Measurements from ENCODE around the gene SPAG16. TPM values are rescaled to one million over a fixed set of nuclear protein-coding genes. Genes with fewer than 3 reads are reported as not detected.

Gene SPAG16
- polyA plus RNA-seq, 3 donors from 2014 or later: 9.7 to 18.6 (median 11.5) TPM

- H3K4me3 Mint-ChIP-seq: no peak overlapping the region
- no peaks in the 10 kb centered on the region for H3K36me3 Mint-ChIP-seq
- H3K4me1 Mint-ChIP-seq: no peaks in the 10 kb centered on the region
- H3K27ac Mint-ChIP-seq: no peak overlapping the region
- peaks cover 0 to 2% (median 0%) of the 10 kb centered on the region in 3 donors for H3K27me3 Mint-ChIP-seq (ENCODE audit: low read depth in 3 of 3)
- peaks cover 2 to 19% (median 11%) of the 10 kb centered on the region in 6 donors for H3K9me3 Mint-ChIP-seq
- no peak for DNase-seq
Observed at GRCh38 chr2:214311931-214312749, 1027.9 kb downstream of the SPAG16 start.

GRCh38 chr2:214315324-214315723 is 1031.1 kb downstream of the SPAG16 start:
- H3K27me3 Mint-ChIP-seq (ENCODE audit: low read depth in 3 of 3): peaks cover 0 to 2% (median 0%) of the 10 kb centered on the region in 3 donors
- H3K27ac Mint-ChIP-seq: no peak overlapping the region
- peaks cover 7 to 16% (median 10%) of the 10 kb centered on the region in 6 donors for H3K9me3 Mint-ChIP-seq
- no peaks in the 10 kb centered on the region for H3K36me3 Mint-ChIP-seq
- H3K4me3 Mint-ChIP-seq: no peak overlapping the region
- H3K4me1 Mint-ChIP-seq: no peaks in the 10 kb centered on the region
- DNase-seq: no peak

GRCh38 chr2:214320211-214320610 is 1035.9 kb downstream of the SPAG16 start:
- Mint-ChIP-seq H3K9me3 (peaks cover 1 to 13% (median 6%) of the 10 kb centered on the region in 6 donors), H3K27ac (no peak overlapping the region), H3K4me1 (no peaks in the 10 kb centered on the region), H3K4me3 (no peak overlapping the region), H3K36me3 (no peaks in the 10 kb centered on the region), H3K27me3 (ENCODE audit: low read depth in 3 of 3) (no peaks in the 10 kb centered on the region)
- DNase-seq: no peak

- Mint-ChIP-seq H3K27me3 (ENCODE audit: low read depth in 3 of 3) (peaks cover 0 to 3% (median 0%) of the 10 kb centered on the region in 3 donors), H3K36me3 (no peaks in the 10 kb centered on the region), H3K27ac (no peak overlapping the region), H3K4me1 (no peaks in the 10 kb centered on the region), H3K4me3 (no peak overlapping the region), H3K9me3 (peaks cover 5 to 19% (median 8%) of the 10 kb centered on the region in 6 donors)
- no peak for DNase-seq
Observed at GRCh38 chr2:214322662-214323061, 1038.4 kb downstream of the SPAG16 start.

- Mint-ChIP-seq H3K36me3 (no peaks in the 10 kb centered on the region), H3K4me3 (no peak overlapping the region), H3K4me1 (no peaks in the 10 kb centered on the region), H3K27me3 (ENCODE audit: low read depth in 3 of 3) (peaks cover 0 to 3% (median 0%) of the 10 kb centered on the region in 3 donors), H3K9me3 (peaks cover 1 to 20% (median 5%) of the 10 kb centered on the region in 6 donors), H3K27ac (no peak overlapping the region)
- no peak for DNase-seq
Observed at GRCh38 chr2:214325404-214325803, 1041.1 kb downstream of the SPAG16 start.

- DNase-seq: no peak
- Mint-ChIP-seq H3K27me3 (ENCODE audit: low read depth in 3 of 3) (peaks cover 0 to 5% (median 0%) of the 10 kb centered on the region in 3 donors), H3K9me3 (peaks cover 1 to 28% (median 5%) of the 10 kb centered on the region in 6 donors), H3K4me3 (no peak overlapping the region), H3K27ac (no peak overlapping the region), H3K4me1 (no peaks in the 10 kb centered on the region), H3K36me3 (no peaks in the 10 kb centered on the region)
Observed at GRCh38 chr2:214328941-214329340, 1044.7 kb downstream of the SPAG16 start.

GRCh38 chr2:214341646-214342045 is 1057.4 kb downstream of the SPAG16 start:
- Mint-ChIP-seq H3K9me3 (peaks cover 0 to 6% (median 2%) of the 10 kb centered on the region in 6 donors), H3K4me3 (no peak overlapping the region), H3K27ac (no peak overlapping the region), H3K27me3 (ENCODE audit: low read depth in 3 of 3) (no peaks in the 10 kb centered on the region), H3K36me3 (no peaks in the 10 kb centered on the region), H3K4me1 (no peaks in the 10 kb centered on the region)
- no peak for DNase-seq

- Mint-ChIP-seq H3K36me3 (no peaks in the 10 kb centered on the region), H3K27ac (no peak overlapping the region), H3K4me3 (no peak overlapping the region), H3K4me1 (no peaks in the 10 kb centered on the region), H3K9me3 (peaks cover 1 to 29% (median 9%) of the 10 kb centered on the region in 6 donors), H3K27me3 (ENCODE audit: low read depth in 3 of 3) (peaks cover 0 to 3% (median 0%) of the 10 kb centered on the region in 3 donors)
- no peak for DNase-seq
Observed at GRCh38 chr2:214358506-214358905, 1074.2 kb downstream of the SPAG16 start.

- Mint-ChIP-seq H3K27ac (no peak overlapping the region), H3K4me1 (no peaks in the 10 kb centered on the region), H3K36me3 (no peaks in the 10 kb centered on the region), H3K9me3 (peaks cover 0 to 29% (median 9%) of the 10 kb centered on the region in 6 donors), H3K4me3 (no peak overlapping the region), H3K27me3 (ENCODE audit: low read depth in 3 of 3) (peaks cover 0 to 3% (median 0%) of the 10 kb centered on the region in 3 donors)
- no peak for DNase-seq
Observed at GRCh38 chr2:214361116-214361515, 1076.9 kb downstream of the SPAG16 start.

GRCh38 chr2:214365549-214365948 is 1081.3 kb downstream of the SPAG16 start:
- H3K36me3 Mint-ChIP-seq: no peaks in the 10 kb centered on the region
- H3K27me3 Mint-ChIP-seq (ENCODE audit: low read depth in 3 of 3): no peaks in the 10 kb centered on the region

GRCh38 chr2:214367171-214367570 is 1082.9 kb downstream of the SPAG16 start:
- Mint-ChIP-seq H3K27me3 (ENCODE audit: low read depth in 3 of 3) (no peaks in the 10 kb centered on the region), H3K4me1 (no peaks in the 10 kb centered on the region), H3K4me3 (no peak overlapping the region), H3K36me3 (no peaks in the 10 kb centered on the region), H3K27ac (no peak overlapping the region), H3K9me3 (peaks cover 0 to 12% (median 7%) of the 10 kb centered on the region in 6 donors)
- DNase-seq: no peak

More at GRCh38 chr2:214365549-214365948, 1081.3 kb downstream of the SPAG16 start:
- DNase-seq: no peak
- Mint-ChIP-seq H3K27ac (no peak overlapping the region), H3K9me3 (peaks cover 0 to 11% (median 7%) of the 10 kb centered on the region in 6 donors), H3K4me3 (no peak overlapping the region), H3K4me1 (no peaks in the 10 kb centered on the region)

GRCh38 chr2:214376618-214377285 is 1092.5 kb downstream of the SPAG16 start:
- Mint-ChIP-seq H3K27me3 (ENCODE audit: low read depth in 3 of 3) (no peaks in the 10 kb centered on the region), H3K27ac (no peak overlapping the region), H3K9me3 (peaks cover 0 to 8% (median 3%) of the 10 kb centered on the region in 6 donors), H3K4me3 (no peak overlapping the region), H3K36me3 (no peaks in the 10 kb centered on the region), H3K4me1 (no peaks in the 10 kb centered on the region)
- no peak for DNase-seq

- no peaks in the 10 kb centered on the region for H3K4me1 Mint-ChIP-seq
- H3K36me3 Mint-ChIP-seq: no peaks in the 10 kb centered on the region
- H3K9me3 Mint-ChIP-seq: peaks cover 0 to 8% (median 0%) of the 10 kb centered on the region in 6 donors
- DNase-seq: no peak
- no peak overlapping the region for H3K27ac Mint-ChIP-seq
- no peak overlapping the region for H3K4me3 Mint-ChIP-seq
- no peaks in the 10 kb centered on the region for H3K27me3 Mint-ChIP-seq (ENCODE audit: low read depth in 3 of 3)
Observed at GRCh38 chr2:214377286-214377624, 1093.0 kb downstream of the SPAG16 start.

GRCh38 chr2:214378455-214379103 is 1094.3 kb downstream of the SPAG16 start:
- Mint-ChIP-seq H3K4me3 (no peak overlapping the region), H3K36me3 (no peaks in the 10 kb centered on the region), H3K27me3 (ENCODE audit: low read depth in 3 of 3) (no peaks in the 10 kb centered on the region), H3K27ac (no peak overlapping the region), H3K9me3 (peaks cover 0 to 8% (median 0%) of the 10 kb centered on the region in 6 donors), H3K4me1 (no peaks in the 10 kb centered on the region)
- DNase-seq: no peak

Data from immature natural killer cell (primary cell).